ENCODE data around the gene C1orf21. TPM values are rescaled to one million over a fixed set of nuclear protein-coding genes. Genes with fewer than 3 reads are reported as not detected.

Gene C1orf21
- total and polyA plus RNA-seq, 8 donors, result 37.0 to 75.3 (median 47.3) TPM

DNA sequence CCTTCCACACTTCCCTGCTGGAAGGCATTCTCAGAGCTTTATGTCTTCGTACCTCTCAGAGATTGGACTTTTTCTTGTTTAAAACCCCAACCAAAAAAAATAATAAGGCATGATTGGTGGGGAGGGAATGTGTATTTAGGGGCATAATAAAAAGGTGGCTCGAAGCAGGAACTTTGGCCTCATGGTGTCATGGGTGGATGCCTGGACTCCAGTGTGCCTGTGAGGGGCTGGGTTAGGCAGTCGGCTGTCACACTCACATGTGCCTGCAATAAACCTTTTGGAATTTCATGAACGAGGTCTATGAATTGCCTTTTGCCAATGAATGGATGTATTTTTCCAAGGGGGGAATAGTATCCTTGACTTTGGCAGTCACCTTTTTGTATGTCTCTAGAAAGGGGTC, 236.6 kb downstream of the C1orf21 start:
- Histone ChIP-seq H3K36me3 (no peaks in the 10 kb centered on the region), H3K4me3 (no peak overlapping the region), H3K4me1 (peaks cover 0 to 7% of the 10 kb centered on the region in 2 donors), H3K9me3 (no peaks in the 10 kb centered on the region), H3K27ac (no peak overlapping the region), H3K27me3 (no peaks in the 10 kb centered on the region)
- intact Hi-C loops (cut with DNase I), result no loop called here
- TF ChIP-seq, protein P1, sequence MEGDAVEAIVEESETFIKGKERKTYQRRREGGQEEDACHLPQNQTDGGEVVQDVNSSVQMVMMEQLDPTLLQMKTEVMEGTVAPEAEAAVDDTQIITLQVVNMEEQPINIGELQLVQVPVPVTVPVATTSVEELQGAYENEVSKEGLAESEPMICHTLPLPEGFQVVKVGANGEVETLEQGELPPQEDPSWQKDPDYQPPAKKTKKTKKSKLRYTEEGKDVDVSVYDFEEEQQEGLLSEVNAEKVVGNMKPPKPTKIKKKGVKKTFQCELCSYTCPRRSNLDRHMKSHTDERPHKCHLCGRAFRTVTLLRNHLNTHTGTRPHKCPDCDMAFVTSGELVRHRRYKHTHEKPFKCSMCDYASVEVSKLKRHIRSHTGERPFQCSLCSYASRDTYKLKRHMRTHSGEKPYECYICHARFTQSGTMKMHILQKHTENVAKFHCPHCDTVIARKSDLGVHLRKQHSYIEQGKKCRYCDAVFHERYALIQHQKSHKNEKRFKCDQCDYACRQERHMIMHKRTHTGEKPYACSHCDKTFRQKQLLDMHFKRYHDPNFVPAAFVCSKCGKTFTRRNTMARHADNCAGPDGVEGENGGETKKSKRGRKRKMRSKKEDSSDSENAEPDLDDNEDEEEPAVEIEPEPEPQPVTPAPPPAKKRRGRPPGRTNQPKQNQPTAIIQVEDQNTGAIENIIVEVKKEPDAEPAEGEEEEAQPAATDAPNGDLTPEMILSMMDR (IDR thresholded peaks at IDR 0.05), result no peak
- DNase-seq, result no peak
- ATAC-seq, result no peak

DNA sequence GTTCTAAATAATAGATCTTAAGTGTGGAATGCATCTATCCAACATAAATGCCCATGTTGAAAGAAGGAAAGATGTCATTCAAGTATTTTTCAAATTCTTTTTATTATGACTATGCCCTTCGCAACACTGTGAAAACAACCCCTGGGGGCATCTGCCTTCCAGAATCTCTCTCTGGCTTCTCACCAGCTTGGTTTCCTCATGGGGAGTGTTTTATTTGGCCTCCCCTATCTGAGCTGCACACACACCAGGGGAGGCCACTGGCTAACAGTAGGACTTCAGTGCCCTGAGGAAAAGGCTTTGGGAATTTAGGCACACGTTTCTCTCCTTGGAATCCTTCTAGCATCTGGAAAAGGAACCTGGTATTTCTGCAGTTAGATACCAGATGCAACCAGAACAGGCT, 237.2 kb downstream of the C1orf21 start:
- Histone ChIP-seq H3K9me3 (no peaks in the 10 kb centered on the region), H3K36me3 (no peaks in the 10 kb centered on the region), H3K4me1 (peaks cover 0 to 7% of the 10 kb centered on the region in 2 donors), H3K27ac (no peak overlapping the region), H3K4me3 (no peak overlapping the region), H3K27me3 (no peaks in the 10 kb centered on the region)
- DNase-seq, result no peak
- TF ChIP-seq, protein P1 (IDR thresholded peaks at IDR 0.05), result no peak
- intact Hi-C loops (cut with DNase I), result no loop called here
- ATAC-seq, result no peak

DNA sequence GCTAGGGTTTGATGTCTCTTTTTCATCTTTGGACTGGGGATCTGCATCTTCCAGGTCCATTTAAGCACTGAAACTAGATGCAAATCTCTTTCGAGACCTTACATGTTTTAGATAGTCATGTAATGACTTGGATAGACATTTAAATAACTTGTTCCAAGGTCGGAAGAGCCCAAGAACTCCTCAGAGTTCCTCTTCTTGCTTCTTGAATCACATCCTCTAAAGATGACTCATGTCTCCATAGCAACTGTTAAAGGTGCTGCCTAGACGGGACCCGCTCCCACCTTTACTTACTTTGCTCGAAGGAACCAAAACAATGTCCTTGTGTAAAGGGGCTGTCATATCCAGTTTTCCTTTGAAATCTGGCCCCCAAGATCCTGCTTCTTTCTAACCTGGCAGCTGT, 237.8 kb downstream of the C1orf21 start:
- Histone ChIP-seq H3K4me1 (peaks cover 3 to 11% of the 10 kb centered on the region in 2 donors), H3K4me3 (no peak overlapping the region), H3K36me3 (no peaks in the 10 kb centered on the region), H3K27ac (no peak overlapping the region), H3K9me3 (no peaks in the 10 kb centered on the region), H3K27me3 (no peaks in the 10 kb centered on the region)
- DNase-seq, result no peak
- TF ChIP-seq, protein P1 (IDR thresholded peaks at IDR 0.05), result no peak
- ATAC-seq, result no peak
- intact Hi-C loops (cut with DNase I), result no loop called here

DNA sequence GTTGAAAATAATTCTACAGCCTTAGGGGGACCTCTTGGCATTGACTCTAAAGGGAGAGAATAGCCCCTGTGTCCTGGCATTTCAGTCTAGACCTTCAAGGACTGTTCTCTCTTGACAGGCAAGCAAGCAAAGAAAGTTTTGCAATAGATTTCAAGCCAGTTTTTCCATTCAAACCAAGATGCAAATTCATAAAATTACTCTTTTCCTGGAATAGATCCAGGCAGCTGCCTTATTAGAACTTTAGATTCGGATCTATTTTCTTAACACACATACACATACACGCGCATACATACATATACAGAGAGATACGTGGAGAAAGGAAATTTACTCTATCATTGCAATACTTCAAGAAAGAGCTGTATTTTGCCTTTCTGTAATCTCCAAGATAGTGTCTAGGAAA, 238.4 kb downstream of the C1orf21 start:
- no peak overlapping the region for H3K27ac ChIP-seq
- no peak overlapping the region for H3K4me3 ChIP-seq
- H3K36me3 ChIP-seq, result no peaks in the 10 kb centered on the region
- H3K4me1 ChIP-seq, result peaks cover 3 to 11% of the 10 kb centered on the region in 2 donors
- intact Hi-C loops (cut with DNase I), result no loop called here
- DNase-seq (no peak), ATAC-seq (no peak)
- no peaks in the 10 kb centered on the region for H3K27me3 ChIP-seq
- H3K9me3 ChIP-seq, result no peaks in the 10 kb centered on the region
- TF ChIP-seq, protein P1 (IDR thresholded peaks at IDR 0.05), result no peak

DNA sequence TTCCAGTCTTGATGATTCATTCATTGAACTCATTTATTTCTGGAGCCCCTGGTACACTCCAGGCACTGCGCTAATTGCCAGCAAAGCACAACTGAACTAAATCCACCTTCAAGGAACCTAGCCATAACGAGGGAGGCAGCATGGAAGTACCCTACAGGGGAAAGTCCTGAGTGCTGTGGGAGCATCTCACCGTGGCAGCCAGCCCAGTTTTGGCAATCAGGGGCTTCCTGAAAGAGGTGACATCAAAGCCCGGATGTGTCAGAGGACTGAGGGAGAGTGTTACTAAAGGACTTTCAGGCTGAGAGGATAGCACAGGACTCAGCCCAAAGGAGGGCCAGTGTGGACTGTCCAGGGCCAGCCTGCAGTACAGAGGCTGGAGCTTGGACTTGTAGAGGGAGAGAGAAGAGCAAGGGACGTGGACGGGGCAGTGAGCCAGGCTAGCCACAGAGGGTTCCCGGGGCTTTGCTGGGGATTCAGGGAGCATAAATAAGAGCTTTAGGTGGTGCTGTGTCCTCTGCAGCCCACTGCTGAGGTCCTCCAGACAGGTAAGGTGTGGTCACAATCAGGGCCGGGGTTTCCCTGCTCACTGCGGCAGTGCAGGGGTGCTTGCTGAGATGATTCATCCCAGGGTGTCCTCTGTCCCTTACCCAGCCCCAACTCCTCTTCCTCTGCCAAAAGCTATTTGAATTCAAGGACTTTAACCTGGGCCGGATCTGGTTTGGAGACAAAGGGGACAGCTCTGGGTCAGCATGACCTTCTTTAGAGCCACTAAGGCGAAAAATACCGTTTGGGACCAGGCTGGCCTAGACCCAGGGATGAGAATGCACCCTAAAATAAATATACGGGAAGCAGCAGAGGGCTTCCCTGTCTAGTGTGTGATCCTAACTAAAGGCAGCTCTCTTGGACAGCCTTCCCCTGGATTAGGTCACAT, 239.5 kb downstream of the C1orf21 start:
- H3K27ac ChIP-seq, result no peak overlapping the region
- H3K4me3 ChIP-seq, result no peak overlapping the region
- H3K36me3 ChIP-seq, result no peaks in the 10 kb centered on the region
- no peaks in the 10 kb centered on the region for H3K9me3 ChIP-seq
- TF ChIP-seq, protein P1 (IDR thresholded peaks at IDR 0.05), result no peak
- intact Hi-C loops (cut with DNase I), result no loop called here
- no peak for DNase-seq
- ATAC-seq, result no peak
- no peaks in the 10 kb centered on the region for H3K27me3 ChIP-seq
- peaks cover 3 to 8% of the 10 kb centered on the region in 2 donors for H3K4me1 ChIP-seq

Data from left lung (tissue), 10 donors.